TTC549 (cell line): ENCODE data around the gene CCL21.

Experiments
- FAIRE-seq: peaks from 2 replicates; lab custom pipeline; 2012; peaks lifted over from hg19 to GRCh38; lab: Jason Lieb, UNC

CCL21 gene

DNA sequence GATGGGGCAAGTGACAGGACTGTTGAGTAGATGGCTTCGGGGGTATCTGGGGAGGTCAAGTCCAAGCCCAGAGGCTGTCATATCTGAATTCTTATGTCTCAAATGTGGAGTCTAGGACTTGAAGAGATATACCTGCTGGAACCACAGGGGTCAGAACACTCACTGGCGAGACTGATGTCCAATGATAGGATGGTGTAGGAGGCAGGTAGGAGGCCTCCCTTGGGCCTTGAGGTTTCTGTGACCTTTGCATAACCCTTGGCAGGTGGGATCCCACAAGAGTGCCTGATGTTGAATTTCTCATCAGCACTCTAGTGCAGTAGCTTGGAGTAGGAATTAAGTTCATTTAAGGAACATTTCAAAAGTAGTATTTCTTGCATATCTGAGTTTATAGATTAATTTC is 2.8 kb downstream of the CCL21 start:
- FAIRE-seq: no peak

DNA sequence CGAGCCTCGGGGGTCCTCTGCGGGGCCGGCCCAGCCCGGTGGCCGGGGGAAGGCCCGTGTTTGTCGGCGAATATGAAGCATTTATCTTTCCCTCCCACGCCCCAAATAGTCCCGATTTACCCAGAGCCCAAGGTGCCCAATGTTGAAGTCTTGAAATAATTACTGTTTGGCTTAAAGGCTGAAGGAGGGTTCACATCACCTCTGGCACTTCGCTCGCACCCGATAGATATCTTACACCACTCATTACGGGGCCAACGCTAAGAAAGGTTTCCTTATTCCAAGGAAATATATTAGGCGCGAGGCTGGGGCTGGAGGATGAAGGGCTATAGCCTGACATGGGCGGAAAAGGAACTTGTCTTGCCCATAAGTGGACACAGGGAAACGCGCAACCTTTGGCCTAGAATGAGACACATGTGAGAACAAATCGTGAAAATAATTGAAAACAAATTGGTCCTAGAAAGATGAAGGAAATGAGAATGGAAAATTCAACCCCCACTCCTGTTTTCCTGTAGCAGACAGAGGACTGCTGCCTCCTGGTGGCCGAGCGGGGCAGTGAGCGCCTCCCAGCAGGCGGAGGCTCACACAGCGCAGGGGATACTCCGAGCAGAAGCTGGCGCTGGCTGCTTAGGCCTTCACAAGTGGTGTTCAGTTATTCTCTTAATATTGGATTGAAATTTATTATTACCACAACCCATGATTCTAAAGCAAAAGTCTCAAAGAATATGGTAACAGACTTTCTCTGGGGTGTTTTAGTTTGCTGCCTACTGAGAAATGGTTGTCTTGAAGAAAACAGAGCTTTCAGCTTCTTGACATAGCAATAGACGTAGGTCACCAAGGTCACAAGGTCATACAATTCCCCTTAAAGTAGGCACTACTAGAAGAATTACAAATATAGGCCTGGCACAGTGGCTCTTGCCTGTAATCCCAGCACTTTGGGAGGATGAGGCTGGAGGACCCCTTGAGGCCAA is 7.9 kb downstream of the CCL21 start:
- FAIRE-seq: peak; percentile 69

DNA sequence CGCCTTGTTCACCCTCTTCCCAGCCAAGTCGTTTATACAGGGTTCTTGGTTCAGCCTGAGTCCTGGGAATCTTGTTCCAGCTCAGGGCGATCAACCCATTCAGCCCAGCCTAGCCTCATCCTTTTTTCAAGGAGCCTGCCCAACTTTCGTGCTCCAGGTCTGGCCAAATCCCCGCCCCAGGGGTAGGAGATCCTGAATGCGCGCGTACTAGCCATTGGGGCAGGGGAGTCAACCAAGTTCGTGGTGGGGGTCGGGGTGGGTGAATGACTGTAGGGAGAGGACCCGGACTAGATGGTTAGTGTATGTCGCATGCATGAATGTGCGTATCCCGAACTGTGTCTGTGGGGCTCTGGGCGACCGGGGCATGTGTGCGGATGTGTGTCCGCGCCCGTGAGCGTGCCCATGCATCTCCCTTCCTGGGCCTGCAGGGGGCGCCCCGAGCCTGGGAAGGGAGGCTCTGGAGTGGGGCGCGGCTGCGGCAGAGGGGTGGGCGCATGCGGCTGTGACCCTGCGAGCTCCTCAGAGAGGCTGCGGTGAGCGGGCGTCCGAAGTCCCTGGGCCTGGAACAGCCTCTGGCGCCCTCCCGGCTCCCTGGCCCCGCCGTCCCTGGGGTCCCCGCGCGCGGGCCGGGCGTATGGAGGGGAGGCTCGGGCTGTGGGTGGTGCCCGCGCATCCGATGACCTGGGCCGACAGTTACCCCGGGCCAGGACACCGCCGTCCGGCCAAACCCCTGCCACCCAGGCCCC is 8.7 kb downstream of the CCL21 start:
- FAIRE-seq: no peak

DNA sequence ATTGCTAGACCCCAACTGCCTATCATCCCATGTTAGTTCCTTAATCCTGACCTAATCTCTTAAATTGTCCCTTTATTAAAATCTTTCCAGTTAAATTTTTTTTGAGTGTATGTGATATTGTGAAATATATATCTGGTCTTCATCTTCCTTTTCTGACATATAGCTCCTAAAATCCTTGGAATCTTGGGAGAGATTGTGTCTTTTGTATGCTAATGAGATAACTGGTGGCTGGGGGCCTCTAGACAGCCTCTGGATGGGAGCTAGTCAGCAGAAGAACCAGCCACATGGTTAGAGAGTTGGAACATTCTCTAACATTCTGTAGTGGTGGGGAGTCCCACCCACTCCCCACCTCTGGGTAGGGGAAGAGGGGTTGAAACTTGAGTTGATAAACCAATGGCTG is 15.1 kb downstream of the CCL21 start:
- no peak for FAIRE-seq

DNA sequence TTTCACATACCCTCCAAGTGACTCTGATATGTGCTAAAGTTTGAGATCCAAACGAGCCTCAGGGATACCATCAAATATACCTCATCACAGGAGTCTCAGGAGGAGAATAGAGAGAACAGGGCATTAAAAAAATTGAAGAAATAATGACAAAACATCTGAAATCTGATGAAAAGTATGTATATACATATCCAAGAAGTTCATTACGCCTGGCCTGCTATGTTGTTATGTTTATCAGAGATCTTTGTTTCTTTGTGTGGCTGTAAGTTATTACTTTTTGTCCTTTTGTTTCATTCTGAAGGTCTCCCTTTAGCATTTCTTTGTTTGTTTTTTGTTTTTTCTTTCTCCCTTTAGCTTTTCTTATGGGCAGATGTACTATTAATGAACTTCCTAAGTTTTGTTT is 16.4 kb downstream of the CCL21 start:
- FAIRE-seq: no peak

DNA sequence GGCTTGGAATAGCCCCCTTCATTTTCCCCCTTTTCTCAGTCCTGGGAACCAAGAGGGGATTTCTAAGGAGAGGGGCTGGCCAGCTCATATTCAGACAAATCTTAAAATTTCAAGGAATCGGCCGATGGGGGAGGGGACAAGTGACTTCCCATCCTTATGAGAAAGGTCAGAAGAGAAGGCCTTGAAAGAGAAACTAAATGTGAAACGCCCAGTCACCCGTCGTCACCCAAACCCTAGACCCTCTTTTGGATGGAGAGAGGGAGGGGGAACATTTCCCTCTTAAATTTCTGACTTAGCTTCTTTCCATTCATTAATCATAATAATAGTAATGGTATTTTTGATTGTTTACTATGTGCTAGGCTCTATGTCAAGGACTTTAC is 18.0 kb downstream of the CCL21 start:
- FAIRE-seq: no peak

DNA sequence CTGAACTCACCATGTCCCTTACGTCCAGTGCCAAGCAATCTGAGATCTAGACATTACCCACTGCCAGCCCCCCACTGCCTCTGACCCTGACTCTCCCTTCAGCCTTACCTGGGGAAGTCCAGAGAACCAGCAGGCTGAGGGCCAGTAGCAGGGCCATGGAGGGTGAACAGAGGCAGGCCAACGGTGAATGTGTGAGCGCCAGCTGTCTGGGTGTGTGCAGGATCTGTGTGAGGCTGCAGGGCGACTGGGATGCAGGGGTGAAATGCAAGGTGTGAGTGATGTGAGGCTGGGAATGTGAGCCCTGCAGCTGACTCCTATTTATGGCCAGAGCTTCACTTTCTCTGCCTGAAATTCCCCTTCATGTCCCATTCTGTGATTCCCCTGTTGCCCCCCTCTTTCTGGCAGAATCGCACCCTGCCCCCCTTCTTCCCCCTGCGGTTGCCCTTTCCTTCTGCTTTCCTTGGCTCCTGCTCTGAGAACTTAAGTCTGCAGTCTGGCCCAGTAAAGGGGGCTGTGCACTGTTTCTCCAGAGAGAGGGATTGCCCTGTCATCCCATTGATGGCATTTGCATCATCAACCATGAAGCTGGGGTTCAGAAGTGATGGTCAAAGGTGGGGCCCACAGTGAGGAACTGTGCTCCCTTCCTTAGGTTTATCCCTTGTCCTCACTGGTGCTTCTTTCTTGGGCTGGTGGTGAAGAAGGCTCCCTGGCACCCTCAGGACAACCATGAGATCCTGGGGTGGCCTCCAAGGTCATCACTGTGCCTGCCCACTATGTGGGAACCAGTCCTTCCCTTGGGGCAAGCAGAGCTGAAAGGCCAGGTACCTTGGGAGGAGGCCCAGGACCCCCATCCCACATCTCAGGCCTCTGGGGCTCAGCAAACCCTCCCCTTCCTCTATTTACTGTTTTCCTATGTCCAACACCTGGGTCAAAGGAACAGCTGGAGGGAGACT is 18.7 kb downstream of the CCL21 start, which contains the start of gene CCL19:
TSS of gene CCL19 (minus strand) at position 294 of the 953 bp plus-strand sequence. CDS start at position 157, 137 bp downstream.
- no peak for FAIRE-seq

DNA sequence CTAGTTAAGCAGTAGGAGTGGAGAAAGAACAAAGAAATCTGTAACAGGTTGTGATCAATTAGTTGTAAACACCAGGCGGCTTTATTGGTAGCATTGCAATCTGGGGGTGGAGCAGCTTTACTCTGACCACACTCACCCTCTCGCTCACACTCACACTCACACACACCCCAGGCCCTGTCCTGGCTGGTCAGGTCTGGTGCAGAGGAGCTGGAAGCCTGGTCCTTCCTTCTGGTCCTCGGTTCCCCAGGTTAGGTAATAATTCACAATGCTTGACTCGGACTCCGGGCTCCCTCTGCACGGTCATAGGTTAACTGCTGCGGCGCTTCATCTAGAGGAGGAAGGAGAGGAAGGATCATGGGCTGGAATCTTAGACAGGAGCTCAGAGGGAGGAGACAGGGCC is 20.4 kb downstream of the CCL21 start:
- FAIRE-seq: no peak

DNA sequence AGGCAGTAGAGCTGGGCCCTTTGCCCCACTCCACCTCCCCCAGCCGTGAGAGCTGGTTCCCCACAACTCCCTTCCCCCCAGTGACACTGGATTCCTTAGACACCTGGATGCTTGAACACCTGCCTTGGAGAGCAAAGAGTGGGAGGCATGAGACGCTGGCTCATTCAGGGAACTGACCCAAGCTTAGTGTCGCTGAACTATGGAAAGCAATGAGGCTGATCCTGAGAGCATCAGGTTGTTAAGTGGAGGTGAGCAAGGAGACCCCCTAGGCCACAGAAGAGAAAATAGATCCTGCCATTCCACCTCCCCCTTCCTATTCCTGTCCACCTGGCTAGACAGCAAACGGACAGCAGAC is 20.8 kb downstream of the CCL21 start:
- no peak for FAIRE-seq

DNA sequence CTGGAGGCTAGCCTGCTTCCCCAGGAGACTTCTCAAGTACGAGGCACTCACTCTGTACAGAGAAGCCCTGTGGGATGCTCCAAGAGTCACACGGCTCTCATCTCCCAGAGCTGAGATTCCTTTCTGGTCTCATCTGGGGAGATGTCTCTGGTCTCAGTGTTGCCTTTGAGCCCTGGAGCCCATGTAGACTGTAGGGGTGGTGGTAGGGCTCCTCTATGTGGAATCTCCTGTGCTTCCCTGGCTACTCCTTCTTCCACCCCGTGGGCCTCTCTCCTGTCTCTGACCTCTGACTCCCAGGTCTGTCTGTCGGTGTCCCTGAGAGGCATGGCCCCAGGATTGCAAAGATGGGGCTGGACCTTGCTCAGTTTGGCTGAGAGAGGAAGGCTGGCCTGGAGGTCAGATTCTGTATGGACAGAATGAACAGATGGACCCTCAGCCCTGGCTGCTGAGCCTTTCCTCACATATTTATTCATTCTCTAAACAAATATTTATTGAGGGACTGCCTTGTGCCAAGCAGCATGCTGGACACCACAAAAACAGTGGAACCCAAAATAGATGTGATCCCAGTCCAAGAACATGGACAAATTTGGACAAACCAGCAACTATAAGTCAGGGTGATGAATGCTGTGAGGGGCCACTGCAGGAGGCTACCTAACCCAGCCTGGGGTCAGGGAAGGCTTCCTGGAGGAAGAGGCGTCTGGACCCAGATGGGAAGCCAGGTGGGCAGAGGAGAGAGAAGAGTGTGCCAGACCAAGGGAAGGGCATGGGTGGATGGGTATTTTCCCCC is 21.4 kb downstream of the CCL21 start:
- FAIRE-seq: no peak

DNA sequence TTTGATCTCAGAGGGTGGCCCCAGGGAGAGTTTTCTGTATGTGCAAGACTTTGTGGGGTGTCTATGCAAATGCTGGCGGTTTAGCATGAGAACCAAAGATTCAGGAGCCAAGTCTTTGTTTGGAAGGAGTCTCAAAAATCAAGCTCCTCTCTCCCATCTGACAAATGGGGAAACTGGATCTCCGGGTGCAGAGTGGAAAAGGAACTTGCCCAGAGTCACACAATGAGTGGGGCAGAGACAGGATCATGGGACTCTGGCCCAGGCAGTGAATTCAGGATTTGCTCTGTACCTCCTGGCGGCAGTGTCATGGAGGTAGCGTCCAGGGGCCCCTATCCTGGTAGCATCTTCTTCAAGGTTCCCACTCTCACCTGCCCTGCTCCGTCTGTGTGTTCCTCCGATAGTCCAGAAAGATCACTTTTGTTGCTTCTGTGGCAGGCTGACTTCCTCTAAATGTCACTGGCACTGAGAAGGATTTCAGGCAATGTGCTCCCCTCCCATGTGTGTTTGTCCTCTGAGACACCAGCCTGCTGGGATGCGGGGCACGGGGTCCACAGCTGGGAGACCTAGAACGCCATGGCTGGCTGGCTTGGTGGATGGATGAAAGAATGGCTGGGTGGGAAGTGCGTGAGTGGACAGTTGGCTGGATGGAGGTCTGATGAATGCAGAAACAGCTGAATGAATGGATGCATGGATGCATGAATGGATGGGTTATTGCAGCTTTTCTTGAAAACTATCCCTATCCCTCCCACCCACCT is 22.5 kb downstream of the CCL21 start:
- FAIRE-seq: no peak

DNA sequence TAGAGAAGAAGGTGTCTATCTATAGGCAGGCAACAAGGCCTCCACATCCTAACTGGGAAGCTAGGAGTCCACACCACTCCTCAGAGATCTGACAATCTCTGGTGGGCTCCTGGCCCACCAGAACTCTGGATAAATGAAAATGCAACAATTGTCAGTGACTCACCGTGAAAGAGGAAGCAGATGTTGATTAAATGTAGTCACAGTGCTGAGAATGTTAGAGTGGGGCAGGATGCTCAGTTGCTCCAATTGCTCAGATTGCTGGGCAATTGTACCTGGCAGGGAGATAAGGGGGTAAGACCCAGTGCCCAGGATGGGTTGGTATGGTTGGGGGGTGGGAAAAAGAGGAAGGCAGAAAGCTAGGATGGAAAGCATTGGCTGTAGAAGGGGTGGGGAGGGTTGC is 23.2 kb downstream of the CCL21 start:
- no peak for FAIRE-seq

DNA sequence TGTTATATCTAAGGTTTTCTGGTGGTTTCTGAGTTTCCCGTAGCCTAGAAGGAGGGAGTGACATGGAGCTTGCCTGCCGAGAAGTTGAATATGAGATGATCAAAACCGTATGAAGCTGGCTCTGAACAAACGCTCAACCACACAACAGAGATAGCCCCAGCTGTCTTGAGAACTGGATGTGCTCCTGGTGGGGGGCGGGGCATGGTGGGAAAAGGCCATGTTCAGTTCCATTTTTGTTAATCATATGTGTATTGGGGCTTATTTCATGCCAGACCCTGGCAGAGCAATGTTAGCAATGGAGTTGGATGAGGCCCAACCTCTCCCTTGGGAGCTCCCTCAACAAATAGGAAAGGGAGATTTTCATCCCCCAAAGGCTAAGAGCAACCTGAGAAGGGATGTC is 23.7 kb downstream of the CCL21 start:
- FAIRE-seq: no peak

DNA sequence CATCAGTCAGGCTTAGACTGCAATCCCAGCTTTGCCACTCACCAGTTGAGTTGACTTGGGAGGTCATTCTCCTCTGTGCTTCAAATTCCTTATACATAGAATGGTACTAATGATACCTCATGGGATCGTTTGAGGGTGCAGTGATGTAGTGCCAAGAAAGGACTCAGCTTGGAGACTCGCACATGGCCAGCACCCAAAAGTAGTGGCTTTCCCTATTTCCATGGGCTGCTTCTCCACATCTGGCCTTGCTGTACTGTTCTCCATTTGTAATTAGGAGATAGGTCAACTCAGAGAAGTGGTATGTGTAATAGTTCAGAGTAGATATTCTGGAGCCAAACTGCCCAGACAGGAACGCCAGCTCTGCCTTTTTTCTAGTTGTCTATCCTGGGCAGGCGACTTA is 24.3 kb downstream of the CCL21 start:
- no peak for FAIRE-seq

DNA sequence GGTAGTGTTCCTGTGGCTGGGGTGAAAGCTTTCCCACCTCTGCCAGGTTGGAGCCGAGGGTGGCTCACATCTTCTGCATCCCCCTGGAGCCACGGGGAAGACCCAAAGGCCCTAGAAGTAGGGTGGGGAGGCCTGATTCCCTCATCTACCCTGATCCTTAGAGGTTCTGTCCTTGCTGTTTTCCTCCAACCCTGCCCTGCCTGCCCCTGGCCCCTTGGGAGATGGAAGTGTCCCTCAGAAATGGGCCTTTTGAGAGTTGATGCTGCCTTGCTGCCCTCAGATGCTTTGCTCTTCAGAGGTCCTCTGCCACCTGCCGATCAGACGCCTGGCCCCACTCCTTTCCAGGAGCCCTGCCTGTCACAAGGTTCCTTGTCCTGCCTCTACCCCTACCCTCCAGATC is 25.1 kb downstream of the CCL21 start:
- FAIRE-seq: no peak

DNA sequence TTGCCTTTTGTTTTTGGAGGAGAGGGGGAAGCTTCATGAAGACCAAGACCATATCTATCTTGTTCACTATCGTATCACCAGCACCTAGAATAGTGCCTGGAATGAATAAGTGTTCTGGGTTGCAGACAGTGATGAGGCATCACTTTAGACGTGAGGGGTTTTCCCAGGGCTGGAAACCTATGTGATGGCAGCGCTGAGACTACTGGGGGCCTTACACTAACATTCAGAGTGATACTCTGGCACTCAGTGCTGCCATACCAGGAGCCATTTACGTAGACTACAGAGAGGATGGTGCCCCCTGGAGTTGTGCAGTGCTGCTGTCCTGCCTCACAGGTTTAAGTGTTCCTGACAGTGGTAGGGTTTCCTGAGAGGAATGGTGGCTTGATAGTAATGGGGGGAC is 25.8 kb downstream of the CCL21 start:
- no peak for FAIRE-seq

DNA sequence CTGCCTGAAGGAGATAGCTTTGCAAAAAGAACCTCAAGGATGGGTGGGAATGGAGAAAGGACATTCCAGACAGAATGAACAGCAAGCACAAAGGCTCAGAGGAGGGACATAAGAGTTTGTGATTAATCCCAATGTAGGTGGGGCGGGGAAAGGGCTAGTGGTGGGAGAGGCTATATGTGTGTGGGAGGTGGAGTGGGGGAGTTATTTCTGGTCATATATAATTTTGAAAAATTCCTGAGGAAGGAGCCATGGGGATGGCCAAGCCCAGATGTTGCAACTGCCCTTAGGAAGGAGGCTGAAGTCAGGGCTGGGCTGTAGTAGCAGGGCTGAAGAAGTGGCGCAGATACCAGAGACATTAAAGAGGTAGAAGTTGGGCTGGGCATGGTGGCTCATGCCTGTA is 34.1 kb downstream of the CCL21 start:
- no peak for FAIRE-seq

DNA sequence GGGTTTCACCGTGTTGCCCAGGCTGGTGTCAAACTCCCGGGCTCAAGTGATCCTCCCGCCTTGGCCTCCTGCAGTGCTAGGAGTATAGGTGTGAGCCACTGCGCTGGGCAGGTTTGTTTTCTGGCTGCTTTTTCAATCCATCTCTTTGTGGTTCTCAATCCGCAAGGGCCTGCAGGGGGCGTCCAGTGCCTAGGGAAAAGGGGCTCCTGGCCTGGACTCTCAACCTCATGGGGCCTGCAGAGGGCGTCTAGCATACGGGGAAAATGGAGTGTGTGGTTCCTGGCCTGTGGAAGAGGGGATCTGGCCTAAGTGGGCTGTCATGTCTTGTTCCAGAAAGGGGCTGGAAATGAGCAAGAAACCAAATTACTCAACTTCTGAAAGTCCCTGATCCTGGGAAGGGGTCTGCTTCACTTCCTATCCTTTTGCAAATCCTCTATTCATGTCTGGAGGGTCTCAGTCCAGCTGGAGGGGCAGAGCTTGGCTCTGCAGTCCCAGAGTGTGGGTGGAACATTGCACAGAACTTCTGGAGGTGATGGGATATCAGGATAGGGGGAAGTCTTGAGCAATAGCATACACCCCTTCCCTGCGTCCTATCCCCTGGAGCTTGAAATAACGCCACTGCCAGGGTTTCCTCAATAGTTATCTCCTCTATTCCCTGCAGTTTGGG is 34.8 kb downstream of the CCL21 start:
- FAIRE-seq: no peak

DNA sequence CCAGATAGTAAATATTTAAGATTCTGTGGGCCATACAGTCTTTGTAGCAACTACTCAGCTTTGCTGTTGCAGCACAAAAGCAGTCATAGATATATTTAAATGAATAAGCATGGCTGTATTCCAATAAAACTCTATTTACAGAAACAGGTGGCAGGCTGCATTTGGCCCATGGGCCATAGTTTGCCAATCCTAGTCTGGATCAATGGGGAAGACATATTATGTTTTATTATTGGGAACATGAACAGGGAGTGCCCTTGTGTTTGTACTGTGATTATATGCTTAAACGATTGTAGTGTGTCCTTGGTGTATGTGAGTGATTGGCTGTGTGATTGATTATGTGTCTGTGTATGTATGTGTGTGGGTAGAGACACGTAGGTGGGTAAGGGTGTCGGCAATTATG is 35.5 kb downstream of the CCL21 start:
- no peak for FAIRE-seq

DNA sequence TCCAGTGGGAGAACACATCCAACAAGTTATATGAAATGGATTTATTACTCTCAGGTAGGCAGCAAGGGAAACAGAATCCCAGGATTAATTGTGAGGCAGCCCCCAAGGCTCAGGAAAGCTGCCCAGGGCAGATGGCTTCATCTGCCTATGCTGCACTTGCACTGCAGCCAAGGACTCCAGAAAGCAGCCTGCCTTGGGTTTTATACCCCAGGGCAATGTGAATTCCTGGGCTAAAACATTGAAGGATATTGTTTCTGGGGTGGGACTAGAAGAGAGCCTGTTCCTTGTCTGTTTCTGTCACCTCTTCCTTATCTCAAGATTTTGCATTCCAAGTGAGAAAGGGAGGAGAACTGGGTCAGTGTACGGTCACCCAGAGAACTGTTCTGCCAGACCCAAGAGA is 38.6 kb downstream of the CCL21 start:
- FAIRE-seq: no peak
